ENCODE data around the gene WBP1. TPM values are rescaled to one million over a fixed set of nuclear protein-coding genes. Genes with fewer than 3 reads are reported as not detected.

Gene WBP1
- total RNA-seq, 1 donor from 2014 or later = 18.1 TPM

DNA sequence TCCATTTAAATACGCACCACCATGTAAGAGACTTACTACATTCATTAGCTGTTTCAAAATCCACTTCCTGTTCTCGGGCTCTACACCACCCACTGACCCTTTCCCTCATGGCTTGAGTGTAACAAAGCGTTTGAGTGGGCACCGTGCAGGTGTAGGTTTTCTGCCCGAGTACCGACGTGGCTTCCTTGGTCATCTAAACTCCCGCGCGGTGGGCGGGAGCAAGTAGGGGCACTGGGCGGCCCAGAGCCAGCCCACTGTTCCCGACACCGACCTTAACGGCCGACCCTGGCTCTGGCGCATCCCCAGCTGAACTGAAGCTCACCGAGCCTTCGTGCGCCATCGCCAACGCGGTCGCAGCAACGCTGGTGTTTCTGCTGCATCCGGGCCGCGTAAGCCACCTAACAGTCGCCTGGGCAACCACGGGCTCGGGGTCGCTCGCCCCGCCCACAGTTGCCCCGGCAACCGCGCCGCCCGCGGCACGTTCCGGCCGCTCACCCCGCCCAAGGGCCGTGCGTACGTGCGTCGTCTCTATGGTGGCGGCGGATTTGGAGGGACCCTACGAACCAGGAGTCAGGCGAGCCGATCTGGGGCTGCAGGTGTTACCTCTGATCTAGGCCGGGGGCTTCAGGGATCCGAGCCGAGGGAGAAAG, 36.9 kb upstream of the WBP1 start, which contains the start of the genes C2orf81 and WDR54:
TSS of gene C2orf81 (minus strand) at position 399 of the 650 bp plus-strand sequence. CDS start at position 340, 59 bp downstream.
TSS of gene WDR54 (plus strand) at position 510 of the 650 bp plus-strand sequence. CDS start 424 bp downstream, outside the sequence.
- no peaks in the 10 kb centered on the region for H3K9me3 ChIP-seq
- DNase-seq (ENCODE audit: low spot score in 2 of 2) = peak; percentile 53 to 93
- peak within 1 kb of the TSS; percentile 32 to 63 for H3K27ac ChIP-seq
- H3K4me3 ChIP-seq = peak within 1 kb of the TSS; percentile 64 to 85
- intact Hi-C loops (cut with DNase I) = loop anchor here (1.0 kb wide), 2 partner anchors 19 to 34 kb away; partner anchors contain the start of gene INO80B
- TF ChIP-seq, protein P1, sequence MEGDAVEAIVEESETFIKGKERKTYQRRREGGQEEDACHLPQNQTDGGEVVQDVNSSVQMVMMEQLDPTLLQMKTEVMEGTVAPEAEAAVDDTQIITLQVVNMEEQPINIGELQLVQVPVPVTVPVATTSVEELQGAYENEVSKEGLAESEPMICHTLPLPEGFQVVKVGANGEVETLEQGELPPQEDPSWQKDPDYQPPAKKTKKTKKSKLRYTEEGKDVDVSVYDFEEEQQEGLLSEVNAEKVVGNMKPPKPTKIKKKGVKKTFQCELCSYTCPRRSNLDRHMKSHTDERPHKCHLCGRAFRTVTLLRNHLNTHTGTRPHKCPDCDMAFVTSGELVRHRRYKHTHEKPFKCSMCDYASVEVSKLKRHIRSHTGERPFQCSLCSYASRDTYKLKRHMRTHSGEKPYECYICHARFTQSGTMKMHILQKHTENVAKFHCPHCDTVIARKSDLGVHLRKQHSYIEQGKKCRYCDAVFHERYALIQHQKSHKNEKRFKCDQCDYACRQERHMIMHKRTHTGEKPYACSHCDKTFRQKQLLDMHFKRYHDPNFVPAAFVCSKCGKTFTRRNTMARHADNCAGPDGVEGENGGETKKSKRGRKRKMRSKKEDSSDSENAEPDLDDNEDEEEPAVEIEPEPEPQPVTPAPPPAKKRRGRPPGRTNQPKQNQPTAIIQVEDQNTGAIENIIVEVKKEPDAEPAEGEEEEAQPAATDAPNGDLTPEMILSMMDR (IDR thresholded peaks at IDR 0.05) = no peak
- peaks cover 3 to 5% of the 10 kb centered on the region in 2 donors for H3K4me1 ChIP-seq
- no peaks in the 10 kb centered on the region for H3K27me3 ChIP-seq
- peaks cover 5 to 6% of the 10 kb centered on the region in 2 donors for H3K36me3 ChIP-seq

DNA sequence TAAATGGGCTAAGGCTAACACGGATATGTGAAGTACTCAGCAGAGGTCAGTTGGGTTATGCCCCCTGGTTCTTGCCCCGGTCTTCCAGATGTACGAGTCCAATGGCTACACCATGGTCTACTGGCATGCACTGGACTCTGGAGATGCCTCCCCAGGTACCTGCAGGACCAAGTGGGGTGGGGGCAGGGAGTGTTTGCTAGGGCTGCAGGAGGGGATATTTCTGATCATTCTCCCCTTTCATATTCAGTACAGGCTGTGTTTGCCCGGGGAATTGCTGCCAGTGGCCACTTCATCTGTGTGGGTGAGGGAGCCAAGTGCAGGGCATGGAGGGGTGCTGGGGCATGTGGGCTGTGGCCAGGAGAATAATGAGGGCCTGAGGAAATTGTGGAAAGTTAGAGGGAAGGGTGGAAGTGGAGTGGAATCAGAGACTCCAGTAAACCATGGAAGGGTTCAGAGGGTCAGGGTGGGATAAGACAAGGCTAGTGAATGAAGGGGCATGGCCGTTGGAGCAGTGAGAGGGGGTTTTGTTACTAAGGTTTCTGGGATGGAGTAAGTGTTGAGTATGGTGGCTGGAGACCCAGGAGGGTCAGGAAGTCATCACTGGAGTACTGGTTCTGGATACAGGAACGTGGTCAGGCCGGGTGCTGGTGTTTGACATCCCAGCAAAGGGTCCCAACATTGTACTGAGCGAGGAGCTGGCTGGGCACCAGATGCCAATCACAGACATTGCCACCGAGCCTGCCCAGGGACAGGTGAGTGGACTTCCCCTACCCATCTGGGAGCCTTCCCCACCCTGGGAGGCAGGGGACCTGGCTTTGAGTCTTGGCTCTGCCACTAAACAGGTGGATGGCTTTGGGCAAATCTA, 34.8 kb upstream of the WBP1 start:
- DNase-seq (ENCODE audit: low spot score in 2 of 2) = no peak
- intact Hi-C loops (cut with DNase I) = no loop called here
- TF ChIP-seq, protein P1 (IDR thresholded peaks at IDR 0.05) = no peak
- Histone ChIP-seq H3K27ac (no peak overlapping the region), H3K4me1 (peaks cover 2 to 3% of the 10 kb centered on the region in 2 donors), H3K9me3 (no peaks in the 10 kb centered on the region), H3K36me3 (peaks cover 9 to 18% of the 10 kb centered on the region in 2 donors), H3K27me3 (no peaks in the 10 kb centered on the region), H3K4me3 (no peak overlapping the region)

DNA sequence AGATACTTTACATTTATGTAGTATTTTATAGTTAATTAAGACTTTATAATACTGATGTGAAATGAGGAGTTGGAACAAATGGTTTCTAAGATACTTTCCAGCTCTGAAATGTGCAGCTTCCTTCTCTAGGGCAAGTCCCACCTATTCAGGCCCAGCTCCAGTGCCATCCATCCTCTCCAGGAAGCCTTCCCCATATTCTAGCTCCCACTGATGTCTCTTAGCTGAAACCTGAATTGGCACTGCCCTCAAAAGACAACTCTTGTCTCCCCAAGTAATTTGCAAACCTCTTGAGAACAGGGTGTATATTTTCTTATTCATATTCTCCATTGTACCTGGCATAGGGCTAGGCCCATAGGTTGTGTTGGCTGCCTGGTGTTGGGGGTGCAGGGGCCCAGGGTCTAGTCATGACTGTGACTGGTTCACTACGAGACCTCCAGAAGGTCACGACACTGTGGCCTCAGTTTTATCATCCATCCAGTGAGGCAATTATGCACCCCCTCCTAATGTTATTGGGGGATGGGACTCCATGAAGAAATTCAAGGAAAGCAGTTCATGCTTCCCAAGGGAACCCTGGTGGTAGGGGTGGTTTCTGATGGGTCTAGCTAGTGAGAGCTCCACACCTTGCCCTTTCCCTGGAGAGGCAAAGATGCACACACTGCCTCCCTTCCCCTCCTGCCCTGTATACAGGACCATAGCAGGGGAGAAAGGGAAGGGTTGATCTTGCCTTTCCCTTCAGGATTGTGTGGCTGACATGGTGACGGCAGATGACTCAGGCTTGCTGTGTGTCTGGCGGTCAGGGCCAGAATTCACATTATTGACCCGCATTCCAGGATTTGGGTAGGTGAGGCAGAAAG, 33.9 kb upstream of the WBP1 start:
- peaks cover 16 to 27% of the 10 kb centered on the region in 2 donors for H3K36me3 ChIP-seq
- intact Hi-C loops (cut with DNase I) = no loop called here
- H3K4me3 ChIP-seq = no peak overlapping the region
- TF ChIP-seq, protein P1 (IDR thresholded peaks at IDR 0.05) = no peak
- DNase-seq (ENCODE audit: low spot score in 2 of 2) = no peak
- H3K27ac ChIP-seq = no peak overlapping the region
- H3K9me3 ChIP-seq = no peaks in the 10 kb centered on the region
- H3K4me1 ChIP-seq = peaks cover 0 to 3% of the 10 kb centered on the region in 2 donors
- H3K27me3 ChIP-seq = no peaks in the 10 kb centered on the region

DNA sequence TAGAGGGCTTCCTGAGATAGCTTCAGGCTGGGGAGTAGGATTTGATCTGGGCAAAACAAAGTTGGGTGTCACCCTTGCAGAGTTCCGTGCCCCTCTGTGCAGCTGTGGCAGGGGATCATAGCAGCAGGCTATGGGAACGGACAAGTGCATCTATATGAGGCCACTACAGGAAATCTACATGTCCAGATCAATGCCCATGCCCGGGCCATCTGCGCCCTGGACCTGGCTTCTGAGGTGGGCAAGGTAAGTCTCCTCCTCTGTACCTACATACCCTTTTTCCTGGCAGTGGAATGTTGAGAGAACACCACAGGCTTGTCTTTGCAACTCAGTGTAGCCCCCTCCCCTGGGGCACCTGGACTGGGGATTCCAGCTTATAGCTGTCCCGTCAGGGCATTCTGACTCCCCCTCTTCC, 33.2 kb upstream of the WBP1 start:
- no peak for DNase-seq (ENCODE audit: low spot score in 2 of 2)
- peaks cover 0 to 3% of the 10 kb centered on the region in 2 donors for H3K4me1 ChIP-seq
- no peaks in the 10 kb centered on the region for H3K27me3 ChIP-seq
- no peaks in the 10 kb centered on the region for H3K9me3 ChIP-seq
- TF ChIP-seq, protein P1 (IDR thresholded peaks at IDR 0.05) = no peak
- peaks cover 22 to 34% of the 10 kb centered on the region in 2 donors for H3K36me3 ChIP-seq
- intact Hi-C loops (cut with DNase I) = no loop called here
- H3K27ac ChIP-seq = no peak overlapping the region
- H3K4me3 ChIP-seq = no peak overlapping the region

DNA sequence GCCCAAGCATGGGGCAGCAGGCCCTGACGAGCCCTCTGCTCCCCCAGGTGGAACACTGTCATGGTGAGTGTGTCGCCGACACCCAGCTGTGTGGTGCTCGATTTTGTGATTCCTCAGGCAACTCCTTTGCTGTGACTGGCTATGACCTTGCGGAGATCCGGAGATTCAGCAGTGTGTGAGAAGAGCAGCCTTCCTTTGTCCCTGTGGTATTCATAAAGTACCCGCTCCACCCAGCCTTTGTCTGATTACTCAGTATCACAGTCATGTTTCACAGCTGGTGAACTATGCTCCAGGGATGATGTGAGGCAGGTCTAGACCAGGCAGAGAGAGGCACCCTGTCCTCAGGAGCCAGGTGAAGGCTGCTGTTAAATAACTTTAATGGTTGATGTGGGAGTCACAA, 32.7 kb upstream of the WBP1 start:
- intact Hi-C loops (cut with DNase I) = no loop called here
- H3K27ac ChIP-seq = no peak overlapping the region
- H3K27me3 ChIP-seq = no peaks in the 10 kb centered on the region
- peaks cover 27 to 37% of the 10 kb centered on the region in 2 donors for H3K36me3 ChIP-seq
- no peak for DNase-seq (ENCODE audit: low spot score in 2 of 2)
- TF ChIP-seq, protein P1 (IDR thresholded peaks at IDR 0.05) = no peak
- H3K4me3 ChIP-seq = no peak overlapping the region
- no peaks in the 10 kb centered on the region for H3K9me3 ChIP-seq
- H3K4me1 ChIP-seq = peaks cover 0 to 3% of the 10 kb centered on the region in 2 donors

Data from ascending aorta (tissue), 2 donors.